IPS DF 6.9 (cell line): ENCODE results near the gene ST6GALNAC6.

ENCODE experiments used
- DNase-seq: peaks from one replicate; pipeline ENCODE4 v3.0.0-alpha.2; 2013; ENCODE audit warnings: low read depth, low spot score
- H3K27ac ChIP-seq: one replicate; pipeline ENCODE4 v1.5.1; 2013; ENCODE audit warnings: low read length, control low read depth
- H3K27me3 ChIP-seq: 2 replicates; pipeline ENCODE4 v1.6.1; 2013; ENCODE audit warnings: mild to moderate bottlenecking, low read length; ENCODE audit not compliant: control insufficient read depth, insufficient read depth
- H3K36me3 ChIP-seq: 2 replicates; pipeline ENCODE4 v1.6.1; 2013; ENCODE audit warnings: low read length; ENCODE audit not compliant: control insufficient read depth, insufficient read depth
- H3K4me1 ChIP-seq: 2 replicates; pipeline ENCODE4 v1.6.1; 2013; ENCODE audit warnings: low read length; ENCODE audit not compliant: control insufficient read depth, insufficient read depth
- H3K4me3 ChIP-seq: 2 replicates; pipeline ENCODE4 v1.5.1; 2013; ENCODE audit warnings: mild to moderate bottlenecking, low read length
- H3K9me3 ChIP-seq: 2 replicates; pipeline ENCODE4 v1.6.1; 2013; ENCODE audit warnings: low read length, inconsistent platforms; ENCODE audit not compliant: control insufficient read depth, insufficient read depth
- WGBS: extraction: QIAGEN DNeasy Blood & Tissue Kit; methylation state at CpG from one replicate; pipeline ENCODE4 v1.1.7; 2013; ENCODE audit warnings: mixed read lengths, missing lambda C conversion rate; ENCODE audit not compliant: insufficient read length, insufficient coverage; 5-methylcytosine and 5-hydroxymethylcytosine counted together

Gene ST6GALNAC6

DNA sequence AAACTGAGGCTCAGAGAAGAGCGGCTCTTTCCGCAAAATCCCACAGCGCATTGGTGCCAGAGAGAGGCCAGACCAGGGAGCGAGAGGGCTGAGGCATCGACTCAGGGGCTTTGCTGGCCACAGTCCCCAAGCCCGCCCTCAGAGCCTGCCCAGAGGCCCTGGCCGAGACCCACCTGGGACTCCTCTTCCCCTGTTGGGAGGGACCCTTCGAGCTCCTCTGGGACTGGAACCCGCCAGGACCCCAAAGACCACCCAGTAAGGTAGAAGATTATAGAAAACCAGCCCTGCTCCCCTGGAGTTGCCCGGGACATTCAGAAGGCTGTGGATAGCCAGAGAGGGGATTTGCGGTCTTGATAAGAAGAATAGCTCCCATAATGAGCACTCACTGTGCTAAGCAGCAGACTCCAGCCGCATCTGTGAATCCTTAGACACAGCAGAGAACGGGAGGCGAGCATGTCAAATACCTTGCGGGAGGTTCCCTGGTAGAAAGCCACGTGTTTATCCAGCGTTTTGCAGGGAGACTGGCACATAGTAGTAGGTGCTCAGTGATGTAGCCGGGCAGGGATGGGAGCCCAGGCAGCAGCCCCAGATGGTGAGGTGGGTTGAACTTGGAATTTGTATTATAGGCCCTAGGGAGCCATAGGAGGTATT lies 21.3 kb downstream of the ST6GALNAC6 start:
- WGBS: no CpG with 5 or more reads among the region's 18 CpGs
- no peaks in the 10 kb centered on the region for H3K27me3 ChIP-seq
- H3K4me1 ChIP-seq: peaks cover 2% of the 10 kb centered on the region; the same call in 1 of the 2 replicates
- DNase-seq: no peak
- H3K4me3 ChIP-seq: peak overlapping the region; percentile 54; the same call in 1 of the 2 replicates
- H3K36me3 ChIP-seq: no peaks in the 10 kb centered on the region
- H3K9me3 ChIP-seq: no peaks in the 10 kb centered on the region
- no peak overlapping the region for H3K27ac ChIP-seq

DNA sequence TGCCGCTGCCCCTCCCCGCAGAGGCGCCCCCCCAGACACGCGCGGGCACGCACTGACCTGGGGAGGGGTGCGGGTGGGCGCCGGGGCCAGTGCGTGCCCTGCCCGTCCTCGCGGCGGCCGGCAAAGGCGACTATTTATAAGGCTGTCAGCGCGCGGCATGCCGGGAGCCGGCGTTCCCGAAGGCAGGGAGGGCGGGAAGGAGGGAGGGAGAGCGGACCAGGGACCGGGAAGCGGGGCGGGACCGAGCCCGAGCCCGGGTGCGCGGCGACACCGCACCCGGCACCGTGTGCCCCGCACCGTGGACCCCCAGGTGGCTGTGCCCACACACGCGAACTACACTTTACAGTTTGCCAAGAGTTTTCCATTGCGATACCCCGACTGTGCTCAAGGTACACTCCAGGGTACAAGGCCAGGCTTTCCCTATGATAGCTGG lies 21.8 kb downstream of the ST6GALNAC6 start, which contains the start of gene AK1:
Gene AK1 (minus strand): TSS at position 110 of the 433 bp plus-strand sequence. CDS start 3,058 bp downstream, outside the sequence.
- peak within 1 kb of the TSS; percentile 54; the same call in 1 of the 2 replicates for H3K4me3 ChIP-seq
- DNase-seq: no peak
- peaks cover 2% of the 10 kb centered on the region; the same call in 1 of the 2 replicates for H3K4me1 ChIP-seq
- H3K27me3 ChIP-seq: no peaks in the 10 kb centered on the region
- H3K9me3 ChIP-seq: no peaks in the 10 kb centered on the region
- H3K27ac ChIP-seq: no peak within 1 kb of the TSS
- H3K36me3 ChIP-seq: no peaks in the 10 kb centered on the region
- WGBS: no CpG with 5 or more reads among the region's 44 CpGs

DNA sequence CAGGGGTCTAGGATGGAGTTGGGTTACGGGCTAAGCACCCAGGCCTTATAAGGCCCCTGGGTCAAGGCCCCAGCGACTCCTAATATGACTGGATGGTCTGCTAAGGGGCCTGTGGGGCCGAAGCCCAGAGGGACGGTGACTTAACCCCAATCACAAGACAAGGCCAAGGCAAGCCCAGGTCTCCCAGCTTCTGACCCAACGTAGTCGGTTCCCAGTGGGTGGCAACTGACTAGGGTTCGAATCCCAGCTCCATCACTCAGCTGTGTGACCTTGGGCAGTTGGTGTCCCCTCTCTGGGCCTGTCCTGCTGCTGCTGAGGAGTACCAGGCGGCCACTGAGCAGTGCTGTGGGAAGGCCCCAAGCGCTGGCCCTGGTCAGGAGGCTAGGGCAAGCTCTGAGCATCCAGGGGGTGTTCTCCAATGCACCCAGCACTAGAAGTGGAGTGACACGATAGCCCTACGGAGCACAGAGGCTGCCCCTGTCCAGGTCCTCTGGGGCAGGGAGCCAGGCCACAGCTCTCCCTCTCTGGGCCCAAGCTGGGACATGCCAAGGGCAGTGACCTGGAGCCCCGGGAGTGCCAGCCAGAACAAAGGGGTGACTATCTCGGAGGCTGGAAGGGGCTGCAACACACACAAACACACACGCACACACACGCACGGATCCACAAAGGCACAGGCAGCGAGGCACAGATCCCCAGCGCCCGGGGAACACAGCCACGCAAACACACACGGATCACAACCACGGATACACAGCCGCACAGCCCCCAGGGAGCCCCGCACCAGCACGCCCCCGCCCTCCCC lies 22.4 kb downstream of the ST6GALNAC6 start:
- Histone ChIP-seq H3K36me3 (no peaks in the 10 kb centered on the region), H3K4me1 (peaks cover 2% of the 10 kb centered on the region; the same call in 1 of the 2 replicates), H3K9me3 (no peaks in the 10 kb centered on the region), H3K27me3 (no peaks in the 10 kb centered on the region), H3K4me3 (peak overlapping the region; percentile 54; the same call in 1 of the 2 replicates), H3K27ac (no peak overlapping the region)
- DNase-seq: no peak
- no CpG with 5 or more reads among the region's 26 CpGs for WGBS

DNA sequence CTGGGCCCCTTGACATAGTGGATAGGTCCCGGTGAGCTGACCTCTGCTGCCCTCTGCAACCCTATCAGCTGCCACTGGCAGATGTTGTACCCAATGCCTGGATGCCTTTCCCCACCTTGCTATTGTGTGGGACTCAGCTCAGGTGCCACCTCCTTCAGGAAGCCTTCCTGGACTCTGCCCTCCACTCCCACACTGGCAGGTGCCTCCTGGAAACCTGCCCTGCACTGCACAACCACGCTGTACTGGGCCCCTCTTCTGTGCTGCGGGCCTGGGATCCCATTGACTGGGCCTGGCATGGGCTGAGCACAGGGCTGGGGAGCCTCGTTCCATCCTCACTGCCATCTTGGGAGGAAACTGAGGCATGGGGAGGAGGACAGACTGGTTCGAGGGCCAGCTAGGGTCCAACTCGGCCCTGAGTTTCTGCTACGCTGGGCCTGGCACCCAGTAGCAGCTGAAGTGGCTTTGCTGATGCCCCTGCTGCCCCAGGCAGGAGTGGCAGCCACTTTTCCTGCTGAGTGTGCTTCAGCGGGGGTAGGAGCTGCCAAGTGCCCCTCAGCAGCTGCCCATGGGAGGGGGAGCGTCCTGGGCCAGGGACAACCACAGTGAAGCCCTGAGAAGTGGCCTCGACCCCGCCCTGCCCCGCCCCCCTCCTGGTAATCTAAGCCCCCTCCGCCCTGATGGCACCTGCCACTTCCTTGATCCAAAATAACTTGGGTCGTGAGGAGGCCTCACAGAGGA lies 23.2 kb downstream of the ST6GALNAC6 start:
- no CpG with 5 or more reads among the region's 14 CpGs for WGBS
- Histone ChIP-seq H3K27ac (no peak overlapping the region), H3K4me3 (no peak overlapping the region), H3K27me3 (no peaks in the 10 kb centered on the region), H3K9me3 (no peaks in the 10 kb centered on the region), H3K36me3 (no peaks in the 10 kb centered on the region), H3K4me1 (peaks cover 2% of the 10 kb centered on the region; the same call in 1 of the 2 replicates)
- no peak for DNase-seq

DNA sequence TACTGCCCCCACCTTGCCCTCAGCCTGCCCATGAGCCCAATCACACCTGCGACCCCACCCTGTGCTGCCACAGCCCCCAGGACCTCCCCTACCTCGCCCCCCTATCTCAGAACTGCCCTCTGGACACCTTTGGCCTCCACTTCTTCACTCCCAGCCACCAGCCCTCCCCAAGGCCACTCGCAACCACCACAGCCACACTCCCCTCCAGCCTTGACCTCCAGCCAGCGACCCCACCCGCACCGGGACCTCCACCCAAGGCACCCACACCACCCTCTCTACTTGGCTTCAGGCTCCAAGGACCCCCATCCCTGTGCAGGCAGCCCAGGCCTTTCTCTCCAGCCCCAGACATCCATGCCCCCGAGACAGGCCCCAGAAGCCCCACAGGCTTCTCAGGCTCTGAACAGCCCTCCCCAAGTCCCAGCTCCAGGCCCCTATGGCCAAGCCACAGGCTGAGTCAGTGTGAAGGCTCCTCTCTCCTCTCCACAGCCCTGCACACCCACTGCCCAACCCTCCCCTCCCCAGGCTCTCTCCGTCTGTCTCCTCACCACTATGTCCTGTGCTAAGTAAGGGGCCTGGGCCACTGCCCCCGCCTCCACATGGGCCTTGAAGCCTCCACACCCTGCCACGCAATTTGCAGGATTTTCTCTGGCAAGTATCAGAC lies 24.0 kb downstream of the ST6GALNAC6 start:
- Histone ChIP-seq H3K36me3 (no peaks in the 10 kb centered on the region), H3K4me1 (peaks cover 2% of the 10 kb centered on the region; the same call in 1 of the 2 replicates), H3K9me3 (no peaks in the 10 kb centered on the region), H3K27me3 (no peaks in the 10 kb centered on the region), H3K4me3 (no peak overlapping the region), H3K27ac (no peak overlapping the region)
- no peak for DNase-seq
- WGBS: no CpG with 5 or more reads among the region's 10 CpGs

DNA sequence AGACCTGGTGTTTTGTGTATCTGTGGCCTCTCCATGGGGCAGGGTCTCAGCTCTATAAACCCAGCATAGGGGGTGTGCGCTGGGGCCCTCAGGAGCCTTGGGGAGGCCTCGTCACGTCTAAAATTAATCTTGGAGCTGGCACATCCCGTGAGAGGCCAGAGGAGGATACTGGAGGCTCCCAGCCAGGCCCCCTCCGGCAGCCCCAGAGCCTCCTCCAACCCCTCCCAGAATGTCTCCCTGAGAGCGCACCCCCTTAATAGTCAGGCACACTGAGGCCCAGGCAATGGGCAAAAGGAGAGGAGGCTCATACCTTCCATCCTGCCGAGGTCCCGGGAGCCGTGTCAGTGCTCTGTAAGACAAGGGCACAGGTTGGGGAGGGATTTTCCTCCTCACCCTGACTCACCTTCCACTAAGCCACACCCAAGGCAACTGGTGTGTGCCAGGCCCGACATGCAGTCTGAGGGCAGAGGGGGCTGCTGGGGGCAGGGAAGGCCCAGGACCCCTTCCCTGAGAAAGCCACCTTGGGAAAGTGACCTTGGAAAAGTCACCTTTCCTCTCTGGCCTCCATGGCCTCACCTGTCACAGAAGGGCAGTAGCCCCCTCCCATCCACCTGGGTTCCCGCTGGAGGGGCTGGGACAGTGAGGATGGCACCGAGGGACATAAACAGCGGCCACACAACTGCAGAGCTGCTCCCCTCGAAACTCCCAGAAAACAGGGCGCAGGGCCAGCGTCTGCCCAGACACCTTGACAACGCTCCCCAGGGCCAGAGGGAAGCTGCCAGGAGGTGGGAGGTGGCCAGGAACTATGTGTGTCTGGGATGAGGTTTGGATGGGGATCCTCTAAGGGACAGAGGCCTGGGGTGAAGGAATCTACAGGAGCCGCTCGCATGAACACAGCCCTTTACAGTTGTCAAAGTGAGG lies 24.8 kb downstream of the ST6GALNAC6 start:
- H3K36me3 ChIP-seq: no peaks in the 10 kb centered on the region
- H3K27me3 ChIP-seq: no peaks in the 10 kb centered on the region
- H3K9me3 ChIP-seq: no peaks in the 10 kb centered on the region
- H3K4me1 ChIP-seq: peaks cover 2% of the 10 kb centered on the region; the same call in 1 of the 2 replicates
- H3K27ac ChIP-seq: no peak overlapping the region
- H3K4me3 ChIP-seq: no peak overlapping the region
- no peak for DNase-seq
- no CpG with 5 or more reads among the region's 19 CpGs for WGBS

DNA sequence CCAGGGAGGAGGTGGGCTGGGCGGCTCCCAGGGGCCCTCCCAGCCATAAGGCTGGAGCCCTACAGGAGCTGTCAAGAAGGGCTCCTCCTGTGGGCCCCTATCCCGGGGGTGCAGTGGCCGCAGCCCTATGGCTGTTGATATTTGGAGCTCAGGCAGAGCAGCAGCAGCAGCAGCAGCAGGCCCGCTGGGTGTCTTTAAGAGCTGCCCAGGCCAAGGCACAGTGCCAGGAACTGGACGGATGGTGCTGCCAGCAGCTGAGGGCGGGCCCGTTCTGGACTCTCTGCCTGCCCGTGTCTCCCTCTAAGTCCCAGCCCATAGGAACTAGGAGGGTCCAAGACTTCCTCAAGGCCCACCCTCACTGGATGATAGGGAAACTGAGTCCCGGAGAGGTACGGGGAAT lies 25.5 kb downstream of the ST6GALNAC6 start:
- peaks cover 3% of the 10 kb centered on the region; the same call in 1 of the 2 replicates for H3K4me1 ChIP-seq
- no peak for DNase-seq

DNA sequence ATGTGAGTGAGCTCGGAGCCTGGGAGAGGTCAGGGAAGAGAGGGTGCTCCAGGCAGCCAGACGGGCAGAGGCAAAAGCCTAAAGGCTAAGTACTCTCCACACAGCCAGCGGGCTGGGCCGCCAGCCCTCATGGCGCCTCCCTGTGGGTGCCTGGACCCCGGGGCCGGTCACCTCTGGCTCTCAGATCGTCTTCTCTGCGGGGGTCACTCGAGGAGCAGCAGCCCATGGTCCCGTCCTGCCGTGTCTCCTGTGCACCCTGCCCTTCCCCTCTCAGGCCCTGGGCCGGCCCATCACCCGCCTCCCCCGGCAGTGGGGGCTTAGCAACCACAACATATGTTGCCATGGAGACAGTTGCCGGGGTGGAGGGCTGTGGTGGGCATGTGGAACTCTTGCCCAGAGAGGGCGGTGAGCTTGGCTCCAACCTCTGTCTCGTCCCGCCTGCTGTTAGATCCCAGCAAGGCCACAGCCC lies 26.1 kb downstream of the ST6GALNAC6 start:
- peaks cover 3% of the 10 kb centered on the region; the same call in 1 of the 2 replicates for H3K4me1 ChIP-seq
- DNase-seq: no peak
- H3K27me3 ChIP-seq: no peaks in the 10 kb centered on the region
- no CpG with 5 or more reads among the region's 19 CpGs for WGBS
- no peaks in the 10 kb centered on the region for H3K9me3 ChIP-seq
- H3K36me3 ChIP-seq: no peaks in the 10 kb centered on the region
- no peak overlapping the region for H3K27ac ChIP-seq
- H3K4me3 ChIP-seq: no peak overlapping the region

More for the DNA sequence above, 25.5 kb downstream of the ST6GALNAC6 start:
- H3K4me3 ChIP-seq: no peak overlapping the region
- no peak overlapping the region for H3K27ac ChIP-seq
- no peaks in the 10 kb centered on the region for H3K36me3 ChIP-seq
- no peaks in the 10 kb centered on the region for H3K9me3 ChIP-seq
- no peaks in the 10 kb centered on the region for H3K27me3 ChIP-seq
- no CpG with 5 or more reads among the region's 10 CpGs for WGBS
